CD4-positive, alpha-beta T cell treated with Interferon gamma for 1 hour (primary cell): ENCODE data around the gene ZNF786.
"Not testable (repeated sequence)": the region's sequence is repeated elsewhere in the genome, so short reads cannot be mapped to it uniquely, and the experiment has no call there.

ENCODE experiments used
- DNase-seq: peaks from one replicate; pipeline ENCODE4 v3.0.0-alpha.2; 2020

Gene ZNF786

GRCh38 chr7:149090397-149091195 is at the start of gene ZNF786:
ZNF786 (minus strand) TSS chr7:149090718; CDS start chr7:149090640, 78 bp downstream.
- peak; percentile 91 for DNase-seq

GRCh38 chr7:149136118-149136517 is 45.6 kb upstream of the ZNF786 start:
- no peak for DNase-seq

GRCh38 chr7:149133028-149133710 is 42.7 kb upstream of the ZNF786 start:
- no peak for DNase-seq

GRCh38 chr7:149130572-149131198 is 40.2 kb upstream of the ZNF786 start:
- no peak for DNase-seq

- peak; percentile 45 for DNase-seq
Observed at GRCh38 chr7:149126662-149127266, 36.2 kb upstream of the ZNF786 start.

GRCh38 chr7:149125863-149126661 is 35.5 kb upstream of the ZNF786 start, which contains the start of gene ZNF425:
ZNF425 (minus strand) TSS chr7:149126324; CDS start chr7:149126213, 111 bp downstream.
- peak; percentile 91 for DNase-seq

- DNase-seq: no peak
Observed at GRCh38 chr7:149125189-149125862, 34.8 kb upstream of the ZNF786 start.

GRCh38 chr7:149109969-149110368 is 19.5 kb upstream of the ZNF786 start:
- DNase-seq: no peak

- no peak for DNase-seq
Observed at GRCh38 chr7:149104749-149105148, 14.2 kb upstream of the ZNF786 start.

- no peak for DNase-seq
Observed at GRCh38 chr7:149104214-149104613, 13.7 kb upstream of the ZNF786 start.

- no peak for DNase-seq
Observed at GRCh38 chr7:149103424-149103823, 12.9 kb upstream of the ZNF786 start.

GRCh38 chr7:149102666-149103065 is 12.1 kb upstream of the ZNF786 start:
- DNase-seq: no peak

- DNase-seq: no peak
Observed at GRCh38 chr7:149100821-149101220, 10.3 kb upstream of the ZNF786 start.

- DNase-seq: no peak
Observed at GRCh38 chr7:149099058-149099457, 8.5 kb upstream of the ZNF786 start.

- no peak for DNase-seq
Observed at GRCh38 chr7:149097088-149097487, 6.6 kb upstream of the ZNF786 start.

GRCh38 chr7:149093228-149093627 is 2.7 kb upstream of the ZNF786 start:
- no peak for DNase-seq

- DNase-seq: not testable (repeated sequence)
Observed at GRCh38 chr7:149092244-149092643, 1.7 kb upstream of the ZNF786 start.

GRCh38 chr7:149087376-149087775 is 3.1 kb downstream of the ZNF786 start:
- DNase-seq: no peak

GRCh38 chr7:149085866-149086265 is 4.7 kb downstream of the ZNF786 start:
- no peak for DNase-seq

- DNase-seq: no peak
Observed at GRCh38 chr7:149084407-149084806, 6.1 kb downstream of the ZNF786 start.

GRCh38 chr7:149081914-149082313 is 8.6 kb downstream of the ZNF786 start:
- DNase-seq: no peak

- no peak for DNase-seq
Observed at GRCh38 chr7:149077594-149077993, 12.9 kb downstream of the ZNF786 start.
